NB4 (cell line): ENCODE results near the gene COL23A1.
"Not testable (repeated sequence)": the region's sequence is repeated elsewhere in the genome, so short reads cannot be mapped to it uniquely, and the experiment has no call there.

Source experiments
- DNase-seq: peaks from one replicate; pipeline ENCODE4 v3.0.0; 2010; ENCODE audit warnings: low read depth
- H3K4me3 ChIP-seq: one replicate; pipeline ENCODE4 v1.5.1; 2011; ENCODE audit warnings: mild to moderate bottlenecking, low read depth, low read length, moderate library complexity
- MYC ChIP-seq: IDR thresholded peaks from 2 replicates; pipeline ENCODE4 v1.6.1; 2011; ENCODE audit warnings: low read depth, low read length
- POLR2A ChIP-seq: IDR thresholded peaks from 2 replicates; pipeline ENCODE4 v1.6.1; 2011; ENCODE audit warnings: mild to moderate bottlenecking; ENCODE audit not compliant: insufficient read length; ENCODE audit errors: extremely low read depth
- TF ChIP-seq, protein P1 (sequence below): IDR thresholded peaks from 2 replicates; pipeline ENCODE4 v1.6.1; 2011; ENCODE audit warnings: low read depth, low read length
- TF ChIP-seq, protein P2 (sequence below): IDR thresholded peaks from one replicate; pipeline ENCODE4 v1.5.1; 2012; ENCODE audit warnings: low read depth, low read length

Gene COL23A1

DNA sequence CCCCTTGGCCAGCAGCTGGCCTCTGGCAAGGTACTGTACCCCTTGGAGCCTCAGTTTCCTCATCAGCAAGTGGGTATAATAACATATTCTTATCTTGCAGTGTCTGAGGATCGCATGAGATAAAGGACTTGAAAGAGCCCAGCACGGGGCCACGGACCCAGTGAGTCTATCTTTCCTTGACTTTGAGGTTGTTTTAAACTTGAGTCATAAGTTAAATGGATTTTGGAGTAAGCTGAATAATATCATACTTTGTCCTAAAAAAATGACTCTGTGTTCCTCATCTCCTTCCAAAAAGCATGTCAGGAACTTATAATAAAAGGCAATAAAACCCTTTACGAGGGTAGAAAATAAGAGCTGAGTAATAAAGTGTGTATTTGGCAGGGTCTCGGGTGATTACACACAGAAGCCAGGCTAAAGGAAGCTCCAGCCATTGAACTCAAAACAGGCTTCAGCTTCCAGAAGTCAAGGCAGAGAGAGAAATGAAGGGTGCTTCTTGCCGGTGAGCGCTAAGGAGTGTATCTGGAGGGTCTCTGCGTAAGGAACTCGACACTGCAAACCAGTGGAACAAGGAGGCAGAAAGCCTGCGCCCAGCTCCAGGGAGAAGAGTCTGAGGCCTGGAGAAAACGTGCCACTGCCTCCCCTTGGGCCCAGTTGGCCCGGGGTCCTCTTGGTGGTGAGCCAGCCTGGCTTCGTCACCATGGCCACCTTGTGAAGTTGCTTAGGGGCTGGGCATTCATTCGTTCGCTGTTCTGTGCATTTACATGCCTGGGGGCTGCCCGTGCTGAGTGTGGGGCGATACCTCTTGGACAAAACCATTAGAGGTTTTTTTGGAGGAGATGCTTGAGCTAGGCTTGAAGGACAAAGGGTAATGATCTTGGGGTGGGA, 285.2 kb downstream of the COL23A1 start:
- TF ChIP-seq, protein P1, sequence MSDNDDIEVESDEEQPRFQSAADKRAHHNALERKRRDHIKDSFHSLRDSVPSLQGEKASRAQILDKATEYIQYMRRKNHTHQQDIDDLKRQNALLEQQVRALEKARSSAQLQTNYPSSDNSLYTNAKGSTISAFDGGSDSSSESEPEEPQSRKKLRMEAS = no peak
- TF ChIP-seq MYC = no peak
- TF ChIP-seq POLR2A = no peak
- TF ChIP-seq, protein P2, sequence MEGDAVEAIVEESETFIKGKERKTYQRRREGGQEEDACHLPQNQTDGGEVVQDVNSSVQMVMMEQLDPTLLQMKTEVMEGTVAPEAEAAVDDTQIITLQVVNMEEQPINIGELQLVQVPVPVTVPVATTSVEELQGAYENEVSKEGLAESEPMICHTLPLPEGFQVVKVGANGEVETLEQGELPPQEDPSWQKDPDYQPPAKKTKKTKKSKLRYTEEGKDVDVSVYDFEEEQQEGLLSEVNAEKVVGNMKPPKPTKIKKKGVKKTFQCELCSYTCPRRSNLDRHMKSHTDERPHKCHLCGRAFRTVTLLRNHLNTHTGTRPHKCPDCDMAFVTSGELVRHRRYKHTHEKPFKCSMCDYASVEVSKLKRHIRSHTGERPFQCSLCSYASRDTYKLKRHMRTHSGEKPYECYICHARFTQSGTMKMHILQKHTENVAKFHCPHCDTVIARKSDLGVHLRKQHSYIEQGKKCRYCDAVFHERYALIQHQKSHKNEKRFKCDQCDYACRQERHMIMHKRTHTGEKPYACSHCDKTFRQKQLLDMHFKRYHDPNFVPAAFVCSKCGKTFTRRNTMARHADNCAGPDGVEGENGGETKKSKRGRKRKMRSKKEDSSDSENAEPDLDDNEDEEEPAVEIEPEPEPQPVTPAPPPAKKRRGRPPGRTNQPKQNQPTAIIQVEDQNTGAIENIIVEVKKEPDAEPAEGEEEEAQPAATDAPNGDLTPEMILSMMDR = no peak
- no peak for DNase-seq
- no peak overlapping the region for H3K4me3 ChIP-seq

DNA sequence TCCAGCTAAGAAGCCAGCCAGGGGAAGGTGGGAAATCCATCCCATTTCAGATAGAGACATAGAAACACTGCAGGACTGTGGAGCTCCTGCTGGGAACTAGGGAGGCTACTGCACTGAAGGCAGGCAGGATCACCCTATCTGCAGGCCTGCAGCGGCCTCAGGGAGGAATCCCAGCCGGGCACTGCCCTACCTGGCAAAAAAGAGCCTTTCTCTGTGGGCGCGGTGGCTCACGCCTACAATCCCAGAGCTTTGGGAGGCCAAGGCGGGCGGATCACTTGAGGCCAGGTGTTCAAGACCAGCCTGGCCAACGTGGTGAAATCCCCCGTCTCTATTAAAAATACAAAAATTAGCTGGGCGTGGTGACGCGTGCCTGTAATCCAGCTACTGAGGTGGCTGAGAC, 286.2 kb downstream of the COL23A1 start:
- TF ChIP-seq POLR2A (no peak), MYC (no peak)
- TF ChIP-seq, protein P1 = no peak
- TF ChIP-seq, protein P2 = no peak
- H3K4me3 ChIP-seq = no peak overlapping the region
- DNase-seq = no peak

DNA sequence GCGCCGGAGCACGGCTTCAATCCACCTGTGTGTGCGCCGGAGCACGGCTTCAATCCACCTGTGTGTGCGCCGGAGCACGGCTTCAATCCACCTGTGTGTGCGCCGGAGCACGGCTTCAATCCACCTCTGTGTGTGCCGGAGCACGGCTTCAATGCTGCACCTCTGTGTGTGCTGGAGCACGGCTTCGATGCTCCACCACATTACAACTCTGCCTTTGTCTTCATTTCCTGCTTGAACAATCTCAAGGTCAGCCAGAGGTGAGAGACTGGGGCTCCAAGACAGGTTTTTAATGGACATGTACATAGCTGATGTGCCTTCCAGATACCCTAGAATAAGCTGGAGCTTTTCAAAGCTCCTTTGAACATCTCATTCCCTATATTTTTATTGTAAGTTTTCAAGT, 287.9 kb downstream of the COL23A1 start:
- not testable (repeated sequence) for DNase-seq

DNA sequence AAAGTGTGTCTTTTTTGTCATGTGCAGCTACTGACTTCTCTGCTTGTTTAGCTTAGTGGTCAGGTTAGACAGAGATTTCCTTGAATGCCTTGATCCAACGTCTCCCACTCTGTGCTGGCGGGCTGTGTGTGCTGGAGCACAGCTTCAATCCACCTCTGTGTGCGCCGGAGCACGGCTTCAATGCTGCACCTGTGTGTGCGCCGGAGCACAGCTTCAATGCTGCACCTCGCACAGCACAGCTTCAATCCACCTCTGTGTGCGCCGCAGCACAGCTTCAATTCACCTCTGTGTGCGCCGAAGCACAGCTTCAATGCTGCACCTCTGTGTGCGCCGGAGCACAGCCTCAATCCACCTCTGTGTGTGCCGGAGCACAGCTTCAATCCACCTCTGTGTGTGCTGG, 288.6 kb downstream of the COL23A1 start:
- no peak overlapping the region for H3K4me3 ChIP-seq
- TF ChIP-seq POLR2A = no peak
- TF ChIP-seq, protein P1 = no peak
- DNase-seq = no peak

More for the DNA sequence above, 287.9 kb downstream of the COL23A1 start:
- not testable (repeated sequence) for H3K4me3 ChIP-seq

DNA sequence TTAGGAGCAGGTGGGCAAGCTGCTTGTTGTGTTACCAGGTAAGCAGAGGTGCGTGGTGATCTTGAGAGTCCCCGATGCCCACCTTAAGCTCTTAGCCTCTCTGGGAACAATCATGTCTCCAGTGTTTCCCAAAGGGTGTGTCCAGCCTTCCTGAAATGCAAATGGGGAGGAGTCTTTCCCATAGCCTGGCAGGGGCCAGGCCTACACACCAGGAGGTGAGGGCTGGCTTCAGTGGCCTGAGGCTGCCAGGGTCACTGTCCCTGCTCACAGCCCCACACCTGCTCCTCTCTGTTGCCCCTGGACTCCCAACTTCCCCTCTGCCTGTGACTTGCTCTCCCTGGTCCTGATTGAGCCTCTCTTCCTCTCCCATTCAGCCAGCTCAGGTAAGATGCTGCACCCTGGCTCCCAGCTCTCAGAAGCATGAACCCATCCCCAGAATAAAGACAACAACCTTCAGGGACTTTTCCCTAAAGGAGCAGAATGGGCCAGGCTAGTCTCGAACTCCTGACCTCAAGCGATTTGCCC, 291.8 kb downstream of the COL23A1 start:
- no peak for DNase-seq
- H3K4me3 ChIP-seq = no peak overlapping the region

DNA sequence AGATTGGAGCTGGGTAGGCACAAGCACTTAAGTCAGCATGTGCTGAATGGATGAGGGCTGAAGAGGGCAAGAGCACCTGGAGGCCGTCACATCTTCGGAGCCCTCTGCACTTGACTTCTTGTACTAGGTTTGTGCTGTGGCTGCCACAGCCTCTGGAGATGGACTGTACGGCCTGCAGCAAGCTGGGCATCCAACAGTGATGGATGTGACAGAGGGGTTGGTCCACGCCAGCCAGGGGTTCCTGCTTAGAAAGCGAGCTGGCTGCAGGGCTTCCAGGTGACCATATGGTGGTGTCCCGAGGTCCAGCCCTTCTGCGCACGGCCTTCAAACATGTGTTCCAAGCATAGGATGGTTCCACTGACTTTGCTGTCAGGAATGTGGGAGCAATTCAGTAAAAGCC, 292.4 kb downstream of the COL23A1 start:
- DNase-seq = no peak
- no peak for TF ChIP-seq MYC
- TF ChIP-seq, protein P2 = no peak
- TF ChIP-seq, protein P1 = no peak
- TF ChIP-seq POLR2A = no peak
- no peak overlapping the region for H3K4me3 ChIP-seq

More for the DNA sequence above, 291.8 kb downstream of the COL23A1 start:
- TF ChIP-seq MYC = no peak
- no peak for TF ChIP-seq POLR2A
- TF ChIP-seq, protein P1 = no peak
- TF ChIP-seq, protein P2 = no peak

DNA sequence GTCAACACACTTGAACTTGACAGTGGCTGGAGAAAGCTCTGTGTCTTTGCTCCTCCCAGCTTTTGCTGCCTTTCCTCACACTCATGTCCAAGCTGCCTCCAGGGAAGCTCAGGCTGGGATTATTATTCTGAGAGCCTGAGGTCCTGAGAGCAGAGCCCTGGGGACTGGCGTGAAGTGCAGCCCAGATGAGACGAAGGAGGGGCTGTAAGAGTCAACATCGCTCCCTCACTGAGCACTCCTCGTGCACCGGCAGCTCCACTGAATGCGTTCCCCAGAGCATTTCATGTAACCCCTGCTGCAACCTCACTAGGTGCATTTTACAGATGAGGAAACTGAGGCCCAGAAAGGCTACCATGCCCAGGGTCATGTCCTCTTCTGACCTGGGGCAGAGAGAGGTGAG, 294.1 kb downstream of the COL23A1 start:
- DNase-seq = no peak
- H3K4me3 ChIP-seq = no peak overlapping the region
- no peak for TF ChIP-seq POLR2A
- TF ChIP-seq, protein P1 = no peak
- no peak for TF ChIP-seq MYC
- TF ChIP-seq, protein P2 = no peak
